Trophoblast cell (in vitro differentiated cells and primary cell): Measurements from ENCODE around the gene FPR3.

ENCODE experiments used
- DNase-seq, 2 donors: peaks; one replicate each; pipeline ENCODE4 v3.0.0-alpha.2; 2016
- H2AFZ ChIP-seq: 2 replicates; pipeline ENCODE4 v1.6.1; 2013; ENCODE audit warnings: low read length, moderate library complexity, mild to moderate bottlenecking; ENCODE audit not compliant: insufficient read depth, poor library complexity
- H2AK5ac ChIP-seq: 2 replicates; pipeline ENCODE4 v1.6.1; 2013; ENCODE audit warnings: mild to moderate bottlenecking, low read length
- H2BK120ac ChIP-seq: 2 replicates; pipeline ENCODE4 v1.6.1; 2013; ENCODE audit warnings: low read length, mild to moderate bottlenecking, moderate library complexity; ENCODE audit not compliant: insufficient read depth, poor library complexity
- H2BK12ac ChIP-seq: 2 replicates; pipeline ENCODE4 v1.6.1; 2013; ENCODE audit warnings: mild to moderate bottlenecking, low read length, moderate library complexity
- H2BK5ac ChIP-seq: 2 replicates; pipeline ENCODE4 v1.6.1; 2013; ENCODE audit warnings: low read length, low read depth, moderate library complexity, mild to moderate bottlenecking; ENCODE audit not compliant: poor library complexity
- H3K14ac ChIP-seq: 2 replicates; pipeline ENCODE4 v1.6.1; 2013; ENCODE audit warnings: mild to moderate bottlenecking, low read length
- H3K18ac ChIP-seq: 2 replicates; pipeline ENCODE4 v1.6.1; 2013; ENCODE audit warnings: mild to moderate bottlenecking, low read length
- H3K23ac ChIP-seq: 2 replicates; pipeline ENCODE4 v1.6.1; 2013; ENCODE audit warnings: low read length
- H3K27ac ChIP-seq: 2 replicates; pipeline ENCODE4 v1.5.1; 2013; ENCODE audit warnings: low read depth, mild to moderate bottlenecking, inconsistent platforms, low read length, moderate library complexity
- H3K27me3 ChIP-seq: 2 replicates; pipeline ENCODE4 v1.6.1; 2013; ENCODE audit warnings: inconsistent platforms, mild to moderate bottlenecking, low read length, moderate library complexity; ENCODE audit not compliant: insufficient read depth
- H3K36me3 ChIP-seq, 2 experiments: 1 replicate in 1 of 2; 2 replicates in 1 of 2; pipeline ENCODE4 v1.6.1; 2013; ENCODE audit warnings: low read length in 2 of 2, mild to moderate bottlenecking in 2 of 2, moderate library complexity in 1 of 2; ENCODE audit not compliant: insufficient read depth in 2 of 2, control insufficient read depth in 1 of 2
- H3K4ac ChIP-seq: 2 replicates; pipeline ENCODE4 v1.6.1; 2013; ENCODE audit warnings: low read depth, mild to moderate bottlenecking, low read length, moderate library complexity
- H3K4me1 ChIP-seq, 2 experiments: 1 replicate in 1 of 2; 2 replicates in 1 of 2; pipeline ENCODE4 v1.6.1; 2013; ENCODE audit warnings: low read length in 2 of 2, mild to moderate bottlenecking in 2 of 2, moderate library complexity in 1 of 2; ENCODE audit not compliant: insufficient read depth in 2 of 2, control insufficient read depth in 1 of 2
- H3K4me2 ChIP-seq: 2 replicates; pipeline ENCODE4 v1.6.1; 2013; ENCODE audit warnings: inconsistent platforms, mild to moderate bottlenecking, low read length, moderate library complexity
- H3K4me3 ChIP-seq: 2 replicates; pipeline ENCODE4 v1.5.1; 2013; ENCODE audit warnings: mild to moderate bottlenecking, low read depth, low read length, inconsistent platforms
- H3K79me1 ChIP-seq: one replicate; pipeline ENCODE4 v1.6.1; 2013; ENCODE audit warnings: low read length
- H3K79me2 ChIP-seq: 2 replicates; pipeline ENCODE4 v1.6.1; 2013; ENCODE audit warnings: low read length, mild to moderate bottlenecking; ENCODE audit not compliant: control insufficient read depth, insufficient read depth, poor library complexity
- H3K9ac ChIP-seq: 2 replicates; pipeline ENCODE4 v1.6.1; 2013; ENCODE audit warnings: mild to moderate bottlenecking, low read length
- H3K9me3 ChIP-seq: 2 replicates; pipeline ENCODE4 v1.6.1; 2013; ENCODE audit warnings: low read depth, mild to moderate bottlenecking, control low read depth, inconsistent platforms, low read length; ENCODE audit not compliant: insufficient read depth
- H4K12ac ChIP-seq: 2 replicates; pipeline ENCODE4 v1.6.1; 2013; ENCODE audit warnings: low read depth, mild to moderate bottlenecking, low read length, moderate library complexity
- H4K8ac ChIP-seq: 2 replicates; pipeline ENCODE4 v1.6.1; 2013; ENCODE audit warnings: low read depth, mild to moderate bottlenecking, low read length, moderate library complexity
- H4K91ac ChIP-seq: one replicate; pipeline ENCODE4 v1.6.1; 2013; ENCODE audit warnings: low read depth, mild to moderate bottlenecking, low read length, moderate library complexity
- WGBS: extraction: QIAGEN DNeasy Blood & Tissue Kit; methylation state at CpG from one replicate; pipeline ENCODE4 v1.1.7; 2013; ENCODE audit warnings: missing lambda C conversion rate; ENCODE audit not compliant: insufficient read length, insufficient coverage; ENCODE audit errors: extremely low coverage; 5-methylcytosine and 5-hydroxymethylcytosine counted together

Gene FPR3

GRCh38 chr19:51810223-51810622 is 15.3 kb downstream of the FPR3 start:
- H3K9ac ChIP-seq: no peak overlapping the region
- WGBS: no CpG with 5 or more reads among the region's 7 CpGs
- peaks cover 6% of the 10 kb centered on the region in 2 experiments for H3K4me1 ChIP-seq
- no peak overlapping the region for H2BK5ac ChIP-seq
- H4K12ac ChIP-seq: no peak overlapping the region
- no peak overlapping the region for H2AK5ac ChIP-seq
- no peak overlapping the region for H3K23ac ChIP-seq
- no peak overlapping the region for H3K14ac ChIP-seq
- no peak overlapping the region for H3K4ac ChIP-seq
- H3K27me3 ChIP-seq: no peaks in the 10 kb centered on the region
- peaks cover 4% of the 10 kb centered on the region for H3K79me1 ChIP-seq
- no peak overlapping the region for H2AFZ ChIP-seq
- H3K79me2 ChIP-seq: no peaks in the 10 kb centered on the region
- no peak overlapping the region for H2BK12ac ChIP-seq
- no peak overlapping the region for H4K8ac ChIP-seq
- DNase-seq: peak; percentile 91 to 93
- H3K18ac ChIP-seq: no peak overlapping the region
- no peaks in the 10 kb centered on the region for H3K36me3 ChIP-seq
- no peak overlapping the region for H3K27ac ChIP-seq
- peaks cover 5% of the 10 kb centered on the region for H3K9me3 ChIP-seq
- H3K4me3 ChIP-seq: no peak overlapping the region
- no peak overlapping the region for H4K91ac ChIP-seq
- no peak overlapping the region for H3K4me2 ChIP-seq
- H2BK120ac ChIP-seq: no peak overlapping the region

GRCh38 chr19:51811344-51811743 is 16.4 kb downstream of the FPR3 start:
- H3K79me2 ChIP-seq: no peaks in the 10 kb centered on the region
- no peak overlapping the region for H3K4me2 ChIP-seq
- no peak overlapping the region for H2AK5ac ChIP-seq
- H2AFZ ChIP-seq: no peak overlapping the region
- H4K12ac ChIP-seq: no peak overlapping the region
- H3K27ac ChIP-seq: no peak overlapping the region
- no peaks in the 10 kb centered on the region for H3K36me3 ChIP-seq
- no peaks in the 10 kb centered on the region for H3K79me1 ChIP-seq
- H3K4me1 ChIP-seq: no peaks in the 10 kb centered on the region
- H2BK12ac ChIP-seq: no peak overlapping the region
- H2BK120ac ChIP-seq: no peak overlapping the region
- H3K18ac ChIP-seq: no peak overlapping the region
- H3K14ac ChIP-seq: no peak overlapping the region
- no peaks in the 10 kb centered on the region for H3K27me3 ChIP-seq
- no peak overlapping the region for H3K4ac ChIP-seq
- no peak overlapping the region for H3K9ac ChIP-seq
- WGBS: no CpG with 5 or more reads among the region's 11 CpGs
- peak in 1 of 2 donors; percentile 47 for DNase-seq
- H4K8ac ChIP-seq: no peak overlapping the region
- no peak overlapping the region for H4K91ac ChIP-seq
- H3K23ac ChIP-seq: no peak overlapping the region
- H3K4me3 ChIP-seq: no peak overlapping the region
- H3K9me3 ChIP-seq: peaks cover 9% of the 10 kb centered on the region
- H2BK5ac ChIP-seq: no peak overlapping the region

GRCh38 chr19:51815043-51815442 is 20.1 kb downstream of the FPR3 start:
- no peak overlapping the region for H4K91ac ChIP-seq
- no peak overlapping the region for H4K12ac ChIP-seq
- no peak overlapping the region for H3K14ac ChIP-seq
- no CpG with 5 or more reads among the region's 9 CpGs for WGBS
- no peak overlapping the region for H3K4me3 ChIP-seq
- H2BK120ac ChIP-seq: no peak overlapping the region
- H2AFZ ChIP-seq: no peak overlapping the region
- H3K27me3 ChIP-seq: no peaks in the 10 kb centered on the region
- H3K9me3 ChIP-seq: peaks cover 9% of the 10 kb centered on the region
- no peak overlapping the region for H3K4me2 ChIP-seq
- no peak overlapping the region for H4K8ac ChIP-seq
- H3K79me1 ChIP-seq: no peaks in the 10 kb centered on the region
- H3K4ac ChIP-seq: no peak overlapping the region
- no peak overlapping the region for H2AK5ac ChIP-seq
- no peak overlapping the region for H3K9ac ChIP-seq
- H2BK5ac ChIP-seq: no peak overlapping the region
- no peaks in the 10 kb centered on the region for H3K79me2 ChIP-seq
- H3K27ac ChIP-seq: no peak overlapping the region
- DNase-seq: no peak
- H3K36me3 ChIP-seq: no peaks in the 10 kb centered on the region
- H3K18ac ChIP-seq: no peak overlapping the region
- no peak overlapping the region for H3K23ac ChIP-seq
- H3K4me1 ChIP-seq: no peaks in the 10 kb centered on the region
- no peak overlapping the region for H2BK12ac ChIP-seq

- Histone ChIP-seq H3K4me3 (no peak overlapping the region), H3K9me3 (peaks cover 9% of the 10 kb centered on the region), H4K12ac (no peak overlapping the region), H3K79me1 (no peaks in the 10 kb centered on the region), H2BK12ac (no peak overlapping the region), H3K4me1 (peaks cover 0 to 3% of the 10 kb centered on the region in 2 experiments), H2BK5ac (no peak overlapping the region), H3K27me3 (no peaks in the 10 kb centered on the region), H4K8ac (no peak overlapping the region), H2AFZ (no peak overlapping the region), H2AK5ac (no peak overlapping the region), H2BK120ac (no peak overlapping the region), H3K4me2 (no peak overlapping the region), H3K18ac (no peak overlapping the region), H4K91ac (no peak overlapping the region), H3K27ac (no peak overlapping the region), H3K4ac (no peak overlapping the region), H3K36me3 (no peaks in the 10 kb centered on the region), H3K79me2 (no peaks in the 10 kb centered on the region), H3K9ac (no peak overlapping the region), H3K23ac (no peak overlapping the region), H3K14ac (no peak overlapping the region)
- no CpG with 5 or more reads among the region's 1 CpG for WGBS
- DNase-seq: no peak
Measured at GRCh38 chr19:51816711-51817110, 21.8 kb downstream of the FPR3 start.
